NCI-H1694 (cell line): ENCODE measurements around the gene TBCD.

ENCODE experiments used
- DNase-seq: peaks from one replicate; lab custom pipeline; 2025; lab: John Stamatoyannopoulos, UW

The TBCD gene

GRCh38 chr17:82888583-82889495, 137.0 kb downstream of the TBCD start:
- no peak for DNase-seq

- no peak for DNase-seq
Measured at GRCh38 chr17:82889496-82890338, 137.9 kb downstream of the TBCD start.

GRCh38 chr17:82890339-82890730, 138.5 kb downstream of the TBCD start:
- DNase-seq: no peak

GRCh38 chr17:82890926-82891678, 139.2 kb downstream of the TBCD start:
- no peak for DNase-seq

GRCh38 chr17:82891911-82892310, 140.0 kb downstream of the TBCD start:
- no peak for DNase-seq

- DNase-seq: no peak
Measured at GRCh38 chr17:82892899-82893565, 141.2 kb downstream of the TBCD start.

GRCh38 chr17:82893779-82894178, 141.9 kb downstream of the TBCD start:
- no peak for DNase-seq

- no peak for DNase-seq
Measured at GRCh38 chr17:82894389-82894788, 142.5 kb downstream of the TBCD start.

- DNase-seq: no peak
Measured at GRCh38 chr17:82895087-82895486, 143.2 kb downstream of the TBCD start.

- DNase-seq: no peak
Measured at GRCh38 chr17:82896071-82897000, 144.5 kb downstream of the TBCD start.

GRCh38 chr17:82897514-82898249, 145.8 kb downstream of the TBCD start:
- no peak for DNase-seq

GRCh38 chr17:82898976-82899514, 147.2 kb downstream of the TBCD start:
- no peak for DNase-seq

- DNase-seq: no peak
Measured at GRCh38 chr17:82899941-82900340, 148.1 kb downstream of the TBCD start.

GRCh38 chr17:82900741-82901140, 148.9 kb downstream of the TBCD start:
- no peak for DNase-seq

GRCh38 chr17:82901356-82901755, 149.5 kb downstream of the TBCD start:
- no peak for DNase-seq

- no peak for DNase-seq
Measured at GRCh38 chr17:82901856-82902255, 150.0 kb downstream of the TBCD start.

GRCh38 chr17:82902972-82903874, 151.4 kb downstream of the TBCD start:
- DNase-seq: no peak

GRCh38 chr17:82905130-82905529, 153.3 kb downstream of the TBCD start:
- no peak for DNase-seq
